HepG2 (cell line): ENCODE measurements around the gene STN1. TPM values are rescaled to one million over a fixed set of nuclear protein-coding genes. Genes with fewer than 3 reads are reported as not detected.

Experiments used
- ATRX ChIP-seq: sonication (generic); formaldehyde crosslinking; IDR thresholded peaks from 2 replicates; pipeline ENCODE4 v1.4.0; 2020; ENCODE audit warnings: missing genetic modification reagents, borderline replicate concordance
- DMAP1 ChIP-seq: IDR thresholded peaks from 2 replicates; pipeline ENCODE4 v1.6.1; 2016
- EP300 ChIP-seq, 3 experiments: sonication (generic) in 1 of 3; formaldehyde crosslinking in 1 of 3; IDR thresholded peaks; 2 replicates each; pipeline versions ENCODE4 v1.5.1 to v1.6.1; 2011 to 2020; ENCODE audit warnings: low read depth in 2 of 3, low read length in 2 of 3, borderline replicate concordance in 1 of 3, improper control_type of control experiment in 1 of 3, mild to moderate bottlenecking in 1 of 3, missing genetic modification reagents in 1 of 3, moderate library complexity in 1 of 3
- KLF15 ChIP-seq: sonication (generic); formaldehyde crosslinking; IDR thresholded peaks from 2 replicates; pipeline ENCODE4 v1.8.1; 2023; ENCODE audit warnings: borderline replicate concordance, mild to moderate bottlenecking, inconsistent platforms, missing genetic modification reagents, mixed read lengths
- MTF1 ChIP-seq: sonication (generic); formaldehyde crosslinking; IDR thresholded peaks from 2 replicates; pipeline ENCODE4 v1.5.0; 2020; ENCODE audit warnings: missing genetic modification reagents
- NFYC ChIP-seq: IDR thresholded peaks from 2 replicates; pipeline ENCODE4 v1.6.1; 2016; ENCODE audit warnings: missing genetic modification reagents, missing compliant biosample characterization
- PHB2 ChIP-seq: fragments of 450-650 bp; IDR thresholded peaks from 2 replicates; pipeline ENCODE4 v1.6.1; 2018; ENCODE audit not compliant: partially characterized antibody
- PLSCR1 ChIP-seq: sonication (generic); formaldehyde crosslinking; IDR thresholded peaks from 2 replicates; pipeline ENCODE4 v1.5.0; 2020; ENCODE audit warnings: missing genetic modification reagents, mild to moderate bottlenecking, borderline replicate concordance
- SOX6 ChIP-seq, 2 experiments: fragments of 450-650 bp in 1 of 2; sonication (generic) in 1 of 2; formaldehyde crosslinking in 1 of 2; IDR thresholded peaks; 2 replicates each; pipeline versions ENCODE4 v1.4.0 to v1.6.1; 2017 to 2020; ENCODE audit warnings: antibody characterized with exemption in 1 of 2, mild to moderate bottlenecking in 1 of 2, missing genetic modification reagents in 1 of 2
- ZNF253 ChIP-seq: sonication (generic); formaldehyde crosslinking; IDR thresholded peaks from 2 replicates; pipeline ENCODE4 v1.8.0; 2022; ENCODE audit warnings: mild to moderate bottlenecking, missing genetic modification reagents, borderline replicate concordance
- ZNF3 ChIP-seq: IDR thresholded peaks from 2 replicates; pipeline ENCODE4 v1.7.0; 2017; ENCODE audit warnings: inconsistent platforms
- ZNF431 ChIP-seq: sonication (generic); formaldehyde crosslinking; IDR thresholded peaks from 2 replicates; pipeline ENCODE4 v1.9.0; 2022; ENCODE audit warnings: missing genetic modification reagents, low read depth, mild to moderate bottlenecking, borderline replicate concordance
- ZSCAN20 ChIP-seq: sonication (generic); formaldehyde crosslinking; IDR thresholded peaks from 2 replicates; pipeline ENCODE4 v1.4.0; 2020; ENCODE audit warnings: missing genetic modification reagents, mild to moderate bottlenecking, borderline replicate concordance
- polyA plus RNA-seq, 8 experiments: library from polyadenylated mRNA; depleted of rRNA in 3 of 8; stranded (reverse) in 7 of 8; unstranded in 1 of 8; fragments of >200 nt; fragmentation: Illumina TruSeq in 4 of 8; extraction: Trizol in 4 of 8; gene quantifications; 2 replicates each; pipeline versions ENCODE4 v1.2.1 to v1.2.3, GENCODE V29; 2011 to 2016; ENCODE audit warnings: low read depth in 4 of 8, missing spikeins in 1 of 8, mixed read lengths in 1 of 8; ENCODE audit not compliant: insufficient read depth in 1 of 8
- total RNA-seq, 5 experiments: library from RNA; depleted of rRNA; stranded (reverse); fragments of >200 nt; fragmentation: Illumina TruSeq; extraction: Trizol; gene quantifications; 2 replicates each; pipeline ENCODE4 v1.2.3, GENCODE V29; 2016; ENCODE audit warnings: low read depth in 1 of 5
- TF ChIP-seq, protein P1 (sequence below), 2 experiments: fragments of 450-650 bp in 1 of 2; sonication (generic) in 1 of 2; formaldehyde crosslinking in 1 of 2; IDR thresholded peaks; 2 replicates each; pipeline versions ENCODE4 v1.6.1 to v1.8.0; 2016 to 2022; ENCODE audit warnings: antibody characterized with exemption in 1 of 2, mild to moderate bottlenecking in 1 of 2, missing genetic modification reagents in 1 of 2
- TF ChIP-seq, protein P2 (sequence below): sonication (generic); formaldehyde crosslinking; conservative IDR thresholded peaks from 2 replicates; pipeline ENCODE4 v1.4.0; 2020; ENCODE audit warnings: missing genetic modification reagents
- TF ChIP-seq, protein P3 (sequence below): sonication (generic); formaldehyde crosslinking; IDR thresholded peaks from 2 replicates; pipeline ENCODE4 v1.4.0; 2020; ENCODE audit warnings: missing genetic modification reagents

Gene STN1
- total and polyA plus RNA-seq, 2 of the 13 experiments (the other 11 are each of a cell fraction or from before 2014, with no cell fraction given) = 17.6 to 22.7 TPM

- TF ChIP-seq, protein P1, sequence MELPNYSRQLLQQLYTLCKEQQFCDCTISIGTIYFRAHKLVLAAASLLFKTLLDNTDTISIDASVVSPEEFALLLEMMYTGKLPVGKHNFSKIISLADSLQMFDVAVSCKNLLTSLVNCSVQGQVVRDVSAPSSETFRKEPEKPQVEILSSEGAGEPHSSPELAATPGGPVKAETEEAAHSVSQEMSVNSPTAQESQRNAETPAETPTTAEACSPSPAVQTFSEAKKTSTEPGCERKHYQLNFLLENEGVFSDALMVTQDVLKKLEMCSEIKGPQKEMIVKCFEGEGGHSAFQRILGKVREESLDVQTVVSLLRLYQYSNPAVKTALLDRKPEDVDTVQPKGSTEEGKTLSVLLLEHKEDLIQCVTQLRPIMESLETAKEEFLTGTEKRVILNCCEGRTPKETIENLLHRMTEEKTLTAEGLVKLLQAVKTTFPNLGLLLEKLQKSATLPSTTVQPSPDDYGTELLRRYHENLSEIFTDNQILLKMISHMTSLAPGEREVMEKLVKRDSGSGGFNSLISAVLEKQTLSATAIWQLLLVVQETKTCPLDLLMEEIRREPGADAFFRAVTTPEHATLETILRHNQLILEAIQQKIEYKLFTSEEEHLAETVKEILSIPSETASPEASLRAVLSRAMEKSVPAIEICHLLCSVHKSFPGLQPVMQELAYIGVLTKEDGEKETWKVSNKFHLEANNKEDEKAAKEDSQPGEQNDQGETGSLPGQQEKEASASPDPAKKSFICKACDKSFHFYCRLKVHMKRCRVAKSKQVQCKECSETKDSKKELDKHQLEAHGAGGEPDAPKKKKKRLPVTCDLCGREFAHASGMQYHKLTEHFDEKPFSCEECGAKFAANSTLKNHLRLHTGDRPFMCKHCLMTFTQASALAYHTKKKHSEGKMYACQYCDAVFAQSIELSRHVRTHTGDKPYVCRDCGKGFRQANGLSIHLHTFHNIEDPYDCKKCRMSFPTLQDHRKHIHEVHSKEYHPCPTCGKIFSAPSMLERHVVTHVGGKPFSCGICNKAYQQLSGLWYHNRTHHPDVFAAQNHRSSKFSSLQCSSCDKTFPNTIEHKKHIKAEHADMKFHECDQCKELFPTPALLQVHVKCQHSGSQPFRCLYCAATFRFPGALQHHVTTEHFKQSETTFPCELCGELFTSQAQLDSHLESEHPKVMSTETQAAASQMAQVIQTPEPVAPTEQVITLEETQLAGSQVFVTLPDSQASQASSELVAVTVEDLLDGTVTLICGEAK (IDR thresholded peaks at IDR 0.05) = no peak
- TF ChIP-seq, protein P1 (CRISPR knock-in tag; IDR thresholded peaks at IDR 0.05) = no peak; the same call in 1 of the 2 replicates
- TF ChIP-seq PLSCR1 (CRISPR knock-in tag) (no peak), EP300 (IDR thresholded peaks at IDR 0.05; ENCODE audit: low read depth in 2 of 2, low read length in 2 of 2) (peak in 1 of 2 experiments; percentile 87; a peak in 2 of 4 replicates), EP300 (CRISPR knock-in tag; IDR thresholded peaks at IDR 0.05; ENCODE audit: borderline replicate concordance) (peak; percentile 92), DMAP1 (CRISPR knock-in tag) (peak; percentile 64; the same call in 1 of the 2 replicates), ZNF253 (no peak), ZNF431 (no peak), ATRX (CRISPR knock-in tag) (no peak), KLF15 (CRISPR knock-in tag) (no peak), ZNF3 (no peak), ZSCAN20 (CRISPR knock-in tag) (no peak), MTF1 (CRISPR knock-in tag) (no peak), PHB2 (no peak), NFYC (CRISPR knock-in tag) (no peak), SOX6 (IDR thresholded peaks at IDR 0.05) (no peak), SOX6 (CRISPR knock-in tag; IDR thresholded peaks at IDR 0.05) (peak; percentile 86)
- TF ChIP-seq, protein P2, sequence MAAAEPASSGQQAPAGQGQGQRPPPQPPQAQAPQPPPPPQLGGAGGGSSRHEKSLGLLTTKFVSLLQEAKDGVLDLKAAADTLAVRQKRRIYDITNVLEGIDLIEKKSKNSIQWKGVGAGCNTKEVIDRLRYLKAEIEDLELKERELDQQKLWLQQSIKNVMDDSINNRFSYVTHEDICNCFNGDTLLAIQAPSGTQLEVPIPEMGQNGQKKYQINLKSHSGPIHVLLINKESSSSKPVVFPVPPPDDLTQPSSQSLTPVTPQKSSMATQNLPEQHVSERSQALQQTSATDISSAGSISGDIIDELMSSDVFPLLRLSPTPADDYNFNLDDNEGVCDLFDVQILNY (CRISPR knock-in tag) = no peak
- TF ChIP-seq, protein P3, sequence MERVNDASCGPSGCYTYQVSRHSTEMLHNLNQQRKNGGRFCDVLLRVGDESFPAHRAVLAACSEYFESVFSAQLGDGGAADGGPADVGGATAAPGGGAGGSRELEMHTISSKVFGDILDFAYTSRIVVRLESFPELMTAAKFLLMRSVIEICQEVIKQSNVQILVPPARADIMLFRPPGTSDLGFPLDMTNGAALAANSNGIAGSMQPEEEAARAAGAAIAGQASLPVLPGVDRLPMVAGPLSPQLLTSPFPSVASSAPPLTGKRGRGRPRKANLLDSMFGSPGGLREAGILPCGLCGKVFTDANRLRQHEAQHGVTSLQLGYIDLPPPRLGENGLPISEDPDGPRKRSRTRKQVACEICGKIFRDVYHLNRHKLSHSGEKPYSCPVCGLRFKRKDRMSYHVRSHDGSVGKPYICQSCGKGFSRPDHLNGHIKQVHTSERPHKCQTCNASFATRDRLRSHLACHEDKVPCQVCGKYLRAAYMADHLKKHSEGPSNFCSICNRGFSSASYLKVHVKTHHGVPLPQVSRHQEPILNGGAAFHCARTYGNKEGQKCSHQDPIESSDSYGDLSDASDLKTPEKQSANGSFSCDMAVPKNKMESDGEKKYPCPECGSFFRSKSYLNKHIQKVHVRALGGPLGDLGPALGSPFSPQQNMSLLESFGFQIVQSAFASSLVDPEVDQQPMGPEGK (CRISPR knock-in tag) = peak; percentile 52
These were observed 63.7 kb downstream of the STN1 start (continued) for GRCh38 chr10:103854265-103854685.
